LNCaP clone FGC (cell line): Measurements from ENCODE around the gene ME3.

Experiments
- DNase-seq: peaks from one replicate; pipeline ENCODE4 v3.0.0-alpha.2; 2011; ENCODE audit warnings: low read depth
- H3K4me3 ChIP-seq: 2 replicates; pipeline ENCODE4 v1.5.1; 2011; ENCODE audit warnings: mild to moderate bottlenecking, low read depth, low read length, control low read depth
- TF ChIP-seq, protein P1 (sequence below): IDR thresholded peaks from 2 replicates; pipeline ENCODE4 v1.5.1; 2012; ENCODE audit warnings: mild to moderate bottlenecking; ENCODE audit not compliant: control insufficient read depth, insufficient read depth; ENCODE audit errors: extremely low read depth

Gene ME3

DNA sequence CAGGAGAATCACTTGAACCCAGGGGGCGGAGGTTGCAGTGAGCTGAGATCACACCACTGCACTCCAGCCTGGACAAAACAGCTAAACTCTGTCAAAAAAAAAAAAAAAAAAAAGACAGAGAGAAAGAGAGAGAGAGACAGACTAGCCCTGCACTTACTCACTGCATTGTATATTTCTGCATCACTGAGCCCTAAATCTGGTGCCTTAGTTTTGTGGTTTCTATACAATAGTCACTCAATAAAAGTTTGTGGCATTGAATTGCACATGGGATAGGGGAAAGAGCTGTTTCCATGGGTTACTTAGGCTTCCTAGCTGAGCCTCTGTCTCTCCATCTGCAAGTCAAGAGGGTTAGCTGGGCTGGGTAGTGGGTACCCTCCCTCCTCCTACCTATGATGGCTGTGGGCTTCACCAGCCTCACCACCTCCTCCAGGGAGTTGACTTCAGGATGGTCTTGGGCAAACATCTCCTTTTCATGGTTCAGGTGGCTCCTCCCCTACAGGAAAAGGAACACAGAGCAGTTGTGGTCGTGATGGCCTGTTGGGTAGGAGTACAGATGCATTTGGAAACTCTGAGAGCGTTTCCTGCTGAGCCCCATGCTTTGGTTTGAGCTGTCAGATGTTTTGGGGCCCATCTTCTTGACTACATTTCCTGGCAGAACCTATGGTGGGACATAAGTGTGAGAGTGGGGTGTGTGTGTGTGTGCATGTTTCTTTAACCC, 224.5 kb downstream of the ME3 start:
- no peak for DNase-seq
- TF ChIP-seq, protein P1, sequence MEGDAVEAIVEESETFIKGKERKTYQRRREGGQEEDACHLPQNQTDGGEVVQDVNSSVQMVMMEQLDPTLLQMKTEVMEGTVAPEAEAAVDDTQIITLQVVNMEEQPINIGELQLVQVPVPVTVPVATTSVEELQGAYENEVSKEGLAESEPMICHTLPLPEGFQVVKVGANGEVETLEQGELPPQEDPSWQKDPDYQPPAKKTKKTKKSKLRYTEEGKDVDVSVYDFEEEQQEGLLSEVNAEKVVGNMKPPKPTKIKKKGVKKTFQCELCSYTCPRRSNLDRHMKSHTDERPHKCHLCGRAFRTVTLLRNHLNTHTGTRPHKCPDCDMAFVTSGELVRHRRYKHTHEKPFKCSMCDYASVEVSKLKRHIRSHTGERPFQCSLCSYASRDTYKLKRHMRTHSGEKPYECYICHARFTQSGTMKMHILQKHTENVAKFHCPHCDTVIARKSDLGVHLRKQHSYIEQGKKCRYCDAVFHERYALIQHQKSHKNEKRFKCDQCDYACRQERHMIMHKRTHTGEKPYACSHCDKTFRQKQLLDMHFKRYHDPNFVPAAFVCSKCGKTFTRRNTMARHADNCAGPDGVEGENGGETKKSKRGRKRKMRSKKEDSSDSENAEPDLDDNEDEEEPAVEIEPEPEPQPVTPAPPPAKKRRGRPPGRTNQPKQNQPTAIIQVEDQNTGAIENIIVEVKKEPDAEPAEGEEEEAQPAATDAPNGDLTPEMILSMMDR: no peak
- no peak overlapping the region for H3K4me3 ChIP-seq

DNA sequence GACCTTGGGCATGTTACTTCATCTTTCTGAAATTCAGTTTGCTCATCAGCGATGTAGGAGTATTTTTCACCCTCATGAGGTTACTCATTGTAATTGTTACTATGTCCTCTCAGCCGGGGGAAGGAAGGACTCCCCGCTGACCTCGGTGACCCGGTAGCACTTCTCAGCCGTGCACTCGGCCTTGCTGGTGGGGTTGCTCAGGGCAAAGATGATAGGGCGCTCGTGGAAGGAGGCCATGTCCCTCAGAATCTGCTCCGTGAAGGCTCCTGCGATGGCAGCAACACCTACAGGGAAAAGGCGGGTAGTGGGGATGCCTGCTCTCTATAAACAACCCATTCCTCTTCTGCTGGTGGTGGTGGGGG, 225.5 kb downstream of the ME3 start:
- TF ChIP-seq, protein P1: no peak
- no peak for DNase-seq
- H3K4me3 ChIP-seq: no peak overlapping the region

DNA sequence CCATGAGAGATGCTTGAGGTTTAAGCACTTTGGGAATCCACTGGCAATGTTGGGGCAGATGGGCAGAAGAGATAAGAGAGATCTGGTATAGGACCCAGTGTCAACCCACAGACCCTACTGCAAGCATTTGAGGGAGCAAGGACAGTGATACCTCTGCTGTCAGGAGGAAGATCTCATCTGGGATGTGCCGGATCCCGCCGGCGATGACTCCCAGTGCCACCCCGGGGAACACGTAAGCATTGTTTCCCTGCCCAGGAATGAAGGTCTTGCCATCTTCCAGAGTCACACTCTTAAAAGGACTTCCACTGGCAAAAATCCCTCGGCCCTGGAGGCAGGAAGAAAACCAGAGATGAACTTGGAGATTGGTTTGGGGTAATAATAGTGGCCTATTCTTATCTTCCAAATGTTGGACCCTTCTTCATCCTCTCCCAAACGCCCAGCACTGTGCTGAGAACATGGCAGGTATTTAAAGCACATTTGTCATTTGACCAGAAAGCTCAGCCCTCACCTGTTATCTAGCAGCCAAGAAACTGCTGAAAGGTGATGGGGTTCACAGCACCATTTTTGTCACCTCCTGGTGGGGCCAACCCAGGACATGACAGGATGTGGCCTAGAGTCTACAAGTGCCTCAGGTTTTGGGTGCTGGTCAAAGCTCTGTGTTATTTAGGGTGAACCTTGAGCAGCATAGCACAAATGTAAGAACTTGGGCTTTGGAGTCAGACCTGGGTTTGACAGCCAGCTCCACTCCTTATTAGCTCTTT, 226.1 kb downstream of the ME3 start:
- TF ChIP-seq, protein P1: no peak
- DNase-seq: no peak
- H3K4me3 ChIP-seq: no peak overlapping the region

DNA sequence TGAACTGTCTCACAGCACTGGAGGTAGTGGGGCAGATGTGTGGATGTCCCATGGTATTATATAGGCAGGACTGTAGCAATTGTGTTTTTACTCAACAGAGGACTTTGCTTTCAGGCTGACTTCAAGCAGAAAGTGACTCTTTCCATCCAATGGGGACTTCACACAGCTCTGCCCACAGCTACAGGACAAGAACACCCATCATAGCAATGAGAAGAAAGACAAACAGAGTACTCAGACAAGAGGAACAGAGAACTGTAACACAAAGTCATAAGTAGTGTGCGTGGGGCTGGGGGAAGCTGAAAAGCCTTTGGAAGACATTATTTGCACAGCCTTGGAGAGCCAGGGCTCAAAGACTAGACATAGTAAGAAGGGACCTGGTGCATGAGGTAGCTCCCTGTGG, 227.4 kb downstream of the ME3 start:
- TF ChIP-seq, protein P1: no peak
- DNase-seq: no peak
- no peak overlapping the region for H3K4me3 ChIP-seq

DNA sequence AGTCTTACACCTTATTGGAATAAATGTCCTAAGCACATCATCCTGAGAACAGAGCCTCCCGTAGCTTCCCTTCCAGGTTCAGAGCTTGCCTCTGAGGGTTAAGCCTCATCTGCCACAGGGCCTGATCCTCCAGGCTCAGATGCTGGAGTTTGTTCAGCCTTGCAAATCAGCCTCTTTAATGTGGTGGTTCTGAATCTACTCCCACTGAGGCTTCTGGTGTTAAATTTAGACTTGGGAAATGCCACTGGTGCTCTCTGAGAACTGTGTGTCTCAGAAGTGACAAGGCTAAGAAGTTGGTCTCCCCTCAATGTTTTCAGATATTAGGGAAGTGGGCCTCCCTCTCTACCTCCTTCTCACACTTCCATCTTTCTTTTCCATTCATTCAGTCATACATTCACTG, 229.0 kb downstream of the ME3 start:
- TF ChIP-seq, protein P1: no peak
- no peak for DNase-seq
- H3K4me3 ChIP-seq: no peak overlapping the region

DNA sequence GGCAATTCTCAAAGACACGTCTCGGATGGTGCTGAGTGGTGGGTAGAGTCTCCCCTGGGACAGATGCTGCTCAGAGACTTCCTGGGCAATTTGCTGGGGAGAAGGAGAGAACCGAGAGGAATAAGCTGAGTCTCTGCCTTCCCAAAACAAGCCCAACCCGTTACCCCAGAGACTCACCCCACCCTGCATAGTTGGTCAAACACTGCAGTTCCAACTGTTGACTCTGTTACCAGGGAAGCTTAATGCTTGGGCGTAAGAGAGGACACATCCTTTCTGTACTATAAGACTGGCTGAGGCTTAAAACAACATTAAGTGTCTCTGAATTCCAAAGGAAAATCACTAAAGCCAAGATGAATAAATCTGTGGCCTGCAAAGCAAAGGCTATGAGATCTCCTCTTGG, 229.6 kb downstream of the ME3 start:
- no peak for DNase-seq
- TF ChIP-seq, protein P1: no peak
- H3K4me3 ChIP-seq: no peak overlapping the region
